ENCODE measurements around the gene PODXL2.
"Not testable (repeated sequence)": the region's sequence is repeated elsewhere in the genome, so short reads cannot be mapped to it uniquely, and the experiment has no call there.

Gene PODXL2

DNA sequence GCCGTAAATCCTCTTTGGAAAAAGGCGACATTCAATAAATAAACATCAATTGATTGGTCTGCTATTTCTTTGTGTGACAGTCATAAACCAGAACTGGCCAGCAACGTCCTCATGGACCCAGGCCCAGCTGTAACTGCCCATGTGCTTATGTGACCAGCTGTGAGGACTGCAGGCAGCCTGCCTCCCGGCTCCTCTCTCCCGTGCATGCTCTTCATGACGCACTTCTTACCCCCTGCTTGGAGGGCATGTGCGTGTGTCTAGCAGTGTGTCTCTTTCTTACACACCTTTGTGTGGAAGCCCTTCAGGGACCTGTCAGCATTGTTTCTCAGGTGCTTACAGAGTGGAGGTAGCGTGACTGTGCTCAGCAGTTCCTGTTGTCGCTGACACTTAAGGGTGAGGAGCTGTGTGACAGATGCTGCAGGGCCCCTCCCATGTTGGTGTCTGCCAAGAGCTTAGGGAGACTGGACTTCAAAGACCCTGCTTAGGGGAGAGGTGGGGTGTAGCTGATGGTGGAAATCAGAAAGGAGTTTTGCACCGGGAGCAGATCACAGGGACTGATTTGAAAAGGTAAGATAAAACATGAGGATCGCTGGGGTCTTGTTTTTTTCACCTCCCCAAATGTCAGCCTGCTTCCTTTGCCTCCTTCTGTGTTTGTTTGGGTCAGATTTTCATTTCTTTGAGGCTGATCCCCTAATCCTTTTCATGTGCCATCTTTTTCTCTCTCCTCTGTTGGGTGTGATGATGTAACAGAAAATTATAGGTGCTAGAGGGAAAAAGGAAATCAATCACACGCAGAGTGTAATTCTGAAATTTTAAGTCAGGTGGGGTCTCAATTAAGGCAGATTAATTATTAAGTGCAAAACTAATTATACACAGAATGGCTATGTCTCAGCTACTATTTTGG, 2.1 kb downstream of the PODXL2 start:
- DNase-seq, result no peak

- DNase-seq, result no peak
Measured at GRCh38 chr3:127632035-127632820, 3.2 kb downstream of the PODXL2 start.

GRCh38 chr3:127634653-127635052, 5.7 kb downstream of the PODXL2 start:
- no peak for DNase-seq

DNA sequence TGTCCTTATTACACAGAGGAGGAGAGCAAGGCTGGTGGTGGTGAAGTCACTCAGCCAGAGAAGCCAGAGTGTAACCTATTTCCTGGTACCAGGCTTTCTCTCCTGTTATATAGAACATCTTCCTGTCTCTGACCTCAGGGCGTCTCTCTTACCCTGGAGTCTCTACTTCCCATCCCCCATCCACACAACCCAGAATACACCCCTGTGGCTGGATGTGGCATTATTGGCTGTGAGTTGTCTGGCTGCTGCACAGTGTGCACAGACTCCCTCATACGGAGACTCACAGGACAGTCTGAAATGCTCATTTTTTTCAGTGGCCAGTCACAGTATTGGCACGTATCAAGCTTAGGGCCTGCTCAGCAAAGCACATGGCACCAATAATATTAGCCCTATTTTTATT, 8.6 kb downstream of the PODXL2 start:
- no peak for DNase-seq

GRCh38 chr3:127637971-127638370, 9.0 kb downstream of the PODXL2 start:
- DNase-seq, result no peak

DNA sequence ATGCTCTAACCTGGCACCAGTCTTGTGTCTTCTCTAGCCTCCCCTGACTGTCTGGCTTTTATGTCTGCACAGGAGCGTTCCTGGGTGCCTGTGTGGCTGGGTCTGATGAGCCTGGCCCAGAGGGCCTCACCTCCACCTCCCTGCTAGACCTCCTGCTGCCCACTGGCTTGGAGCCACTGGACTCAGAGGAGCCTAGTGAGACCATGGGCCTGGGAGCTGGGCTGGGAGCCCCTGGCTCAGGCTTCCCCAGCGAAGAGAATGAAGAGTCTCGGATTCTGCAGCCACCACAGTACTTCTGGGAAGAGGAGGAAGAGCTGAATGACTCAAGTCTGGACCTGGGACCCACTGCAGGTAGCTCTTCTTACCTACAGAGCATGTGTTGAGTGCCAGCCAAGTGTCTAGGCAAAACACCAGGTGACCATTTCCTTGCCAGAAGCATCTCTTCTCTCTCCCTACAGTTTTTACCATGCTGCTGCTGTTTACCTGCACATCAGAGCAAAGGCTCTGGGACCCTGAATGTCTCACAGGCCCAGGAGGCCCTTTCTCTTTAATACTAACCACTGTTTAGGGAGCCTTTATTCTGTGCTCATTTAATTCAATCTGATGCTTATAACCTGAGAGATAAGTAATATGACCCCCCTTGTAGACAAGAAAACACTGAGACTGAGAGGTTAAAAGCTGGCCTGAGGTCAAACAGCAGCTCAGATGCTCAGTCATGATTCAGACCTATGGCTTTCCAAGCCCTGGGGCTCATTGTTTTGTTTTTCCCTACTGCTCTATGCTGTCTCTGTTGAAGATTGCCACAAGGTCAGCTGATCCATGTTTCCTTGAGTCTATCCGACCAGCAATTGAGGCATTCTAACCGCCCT, 10.4 kb downstream of the PODXL2 start:
- no peak for DNase-seq

DNA sequence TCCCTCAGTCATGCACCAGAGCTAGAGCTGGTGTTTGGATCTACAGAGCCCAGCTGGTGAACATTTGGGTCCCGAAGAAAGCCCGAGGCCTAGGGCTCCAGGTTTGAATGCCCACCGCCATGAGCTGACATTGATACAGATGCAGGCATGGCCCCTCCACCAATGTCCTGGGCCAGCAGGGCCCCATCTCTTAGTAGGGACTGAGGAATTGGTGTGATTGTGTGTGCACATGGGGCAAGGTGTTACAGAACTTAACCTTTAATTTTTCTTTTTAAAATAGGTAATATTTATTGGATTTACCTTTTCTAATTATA, 11.0 kb downstream of the PODXL2 start:
- DNase-seq, result no peak

- no peak for DNase-seq
Measured at GRCh38 chr3:127644641-127645370, 15.8 kb downstream of the PODXL2 start.

- no peak for DNase-seq
Measured at GRCh38 chr3:127645371-127646015, 16.5 kb downstream of the PODXL2 start.

GRCh38 chr3:127646501-127647046, 17.6 kb downstream of the PODXL2 start:
- no peak for DNase-seq

DNA sequence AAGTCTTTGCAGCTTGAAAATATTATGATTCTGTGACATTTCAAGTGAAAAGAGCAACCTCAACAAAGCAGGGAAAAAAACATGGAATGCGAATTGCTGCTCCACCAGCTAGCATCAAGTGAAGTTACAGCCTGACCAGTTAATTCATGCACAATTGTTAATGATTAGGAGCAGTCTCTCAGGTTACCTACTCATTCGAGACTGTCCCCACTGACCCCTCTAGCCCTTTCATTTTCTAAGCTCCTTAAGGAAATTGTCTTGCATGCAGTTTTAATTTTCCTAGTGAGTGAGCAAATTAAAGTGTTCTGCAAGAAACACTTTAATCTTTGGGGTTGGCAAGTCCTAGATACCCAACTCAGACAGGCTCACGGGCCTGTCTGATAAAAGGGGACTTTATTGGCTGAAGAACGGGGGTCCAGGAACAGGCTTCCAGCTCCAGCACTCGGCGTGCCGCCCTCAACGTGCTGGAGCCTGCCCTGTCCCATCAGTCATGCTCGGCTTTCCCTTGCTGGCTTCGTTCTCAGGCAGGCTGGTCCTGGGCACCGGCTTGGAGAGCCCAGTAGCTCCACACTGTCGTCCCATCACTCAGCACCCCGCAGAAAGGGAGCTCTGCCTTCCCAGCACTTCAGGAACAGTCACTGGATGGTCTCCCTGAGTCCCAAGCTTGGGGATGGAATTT, 18.3 kb downstream of the PODXL2 start:
- no peak for DNase-seq

DNA sequence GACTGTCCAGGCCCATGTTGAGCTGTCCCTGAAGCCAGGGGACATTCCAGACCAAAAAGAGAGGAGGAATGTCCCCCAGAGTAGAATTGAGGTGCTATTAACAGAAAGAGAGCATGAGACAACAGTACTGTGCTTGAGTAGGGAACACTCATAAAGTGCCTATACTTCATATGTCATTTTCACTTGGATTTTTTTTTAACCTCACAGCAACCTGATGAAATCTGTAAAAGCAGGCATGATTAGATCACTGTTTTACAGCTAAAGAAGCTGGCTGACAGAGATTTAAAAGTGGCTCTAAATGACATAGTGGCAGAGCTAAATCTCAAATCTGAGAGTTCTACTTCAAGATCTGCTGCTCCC, 18.8 kb downstream of the PODXL2 start:
- DNase-seq, result no peak

- no peak for DNase-seq
Measured at GRCh38 chr3:127650236-127650635, 21.3 kb downstream of the PODXL2 start.

GRCh38 chr3:127651516-127652172, 22.7 kb downstream of the PODXL2 start:
- DNase-seq, result no peak

GRCh38 chr3:127652246-127652995, 23.4 kb downstream of the PODXL2 start:
- DNase-seq, result no peak

- DNase-seq, result no peak
Measured at GRCh38 chr3:127654374-127654773, 25.4 kb downstream of the PODXL2 start.

- not testable (repeated sequence) for DNase-seq
Measured at GRCh38 chr3:127654993-127655392, 26.0 kb downstream of the PODXL2 start.

GRCh38 chr3:127655641-127656040, 26.7 kb downstream of the PODXL2 start:
- DNase-seq, result no peak

DNA sequence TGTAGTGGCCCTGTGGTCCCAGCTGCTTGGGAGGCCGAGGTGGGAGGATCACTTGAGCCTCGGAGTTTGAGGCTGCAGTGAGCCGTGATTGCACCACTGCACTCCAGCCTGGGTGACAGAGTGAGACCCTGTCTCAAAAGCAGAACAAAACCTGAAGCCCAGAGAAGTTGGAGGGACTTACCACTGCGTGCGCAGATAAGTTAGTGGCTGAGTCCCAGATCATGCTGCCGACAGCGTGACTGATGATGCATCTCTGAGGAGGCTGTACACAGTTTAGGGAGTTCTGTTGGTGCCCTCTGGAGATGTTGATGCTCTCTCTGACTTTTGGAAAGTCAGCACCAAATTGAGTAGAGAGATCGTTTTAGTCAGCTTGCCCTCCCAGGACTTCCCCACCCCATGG, 27.9 kb downstream of the PODXL2 start:
- DNase-seq, result no peak

GRCh38 chr3:127658234-127658633, 29.2 kb downstream of the PODXL2 start:
- DNase-seq, result no peak

Data from stimulated activated CD4-positive, alpha-beta T cell treated with anti-CD3 and anti-CD28 coated beads, Interleukin-4, amount 100 ng/mL, for 4 hours (primary cell).